Endothelial cell of umbilical vein (primary cell): ENCODE results near the gene SLC50A1. TPM values are rescaled to one million over a fixed set of nuclear protein-coding genes. Genes with fewer than 3 reads are reported as not detected.
"Not testable (repeated sequence)": the region's sequence is repeated elsewhere in the genome, so short reads cannot be mapped to it uniquely, and the experiment has no call there.

Source experiments
- BruUV-seq: library from RNA; stranded (reverse); fragments of 400-500 nt; replicated peaks from 2 replicates; lab custom pipeline; 2021; lab: Mats Ljungman, UMichigan
- CTCF ChIA-PET: fragments of 300-600, 350-600 bp; sonication (Branson Sonifier 250); formaldehyde crosslinking; loops from one replicate; lab custom pipeline; 2021; ENCODE audit warnings: antibody characterized with exemption, inconsistent platforms; lab: Charles Lee
- POLR2A ChIA-PET: fragments of 300-600, 350-600 bp; sonication (Branson Sonifier 250); formaldehyde crosslinking; loops from one replicate; lab custom pipeline; 2021; ENCODE audit warnings: antibody characterized with exemption, inconsistent platforms; lab: Charles Lee
- DNase-seq: peaks from one replicate; pipeline ENCODE4 v3.0.0-alpha.2; 2011; ENCODE audit warnings: low read depth, low spot score
- FAIRE-seq: peaks from 2 replicates; lab custom pipeline; 2011; peaks lifted over from hg19 to GRCh38; lab: Jason Lieb, UNC
- H2AFZ ChIP-seq: 2 replicates; pipeline ENCODE4 v1.6.0; 2012; ENCODE audit warnings: low read depth, low read length, control low read depth, inconsistent platforms
- H3K27ac ChIP-seq: 2 replicates; pipeline ENCODE4 v1.5.1; 2011; ENCODE audit warnings: low read depth, mild to moderate bottlenecking, control low read depth, low read length, moderate library complexity; ENCODE audit not compliant: insufficient read depth
- H3K27me3 ChIP-seq, 2 experiments: 2 replicates each; pipeline versions ENCODE4 v1.6.0 to v1.6.1; 2011; ENCODE audit warnings: low read length in 2 of 2, mixed read lengths in 1 of 2; ENCODE audit not compliant: control insufficient read depth in 2 of 2, insufficient read depth in 2 of 2
- H3K36me3 ChIP-seq, 2 experiments: 2 replicates in 1 of 2; 3 replicates in 1 of 2; pipeline ENCODE4 v1.5.1; 2011; ENCODE audit warnings: low read length in 2 of 2, mild to moderate bottlenecking in 1 of 2, moderate library complexity in 1 of 2; ENCODE audit not compliant: control insufficient read depth in 2 of 2, insufficient read depth in 2 of 2; ENCODE audit errors: extremely low read depth in 1 of 2
- H3K4me1 ChIP-seq: 3 replicates; pipeline ENCODE4 v1.5.1; 2011; ENCODE audit warnings: mild to moderate bottlenecking, low read length; ENCODE audit not compliant: control insufficient read depth, insufficient read depth; ENCODE audit errors: extremely low read depth
- H3K4me2 ChIP-seq: 2 replicates; pipeline ENCODE4 v1.6.1; 2011; ENCODE audit warnings: low read length, control low read depth, mixed read lengths; ENCODE audit not compliant: insufficient read depth
- H3K4me3 ChIP-seq, 3 experiments: fragments of 200-600 bp in 1 of 3; sonication (generic), shearing (Covaris generic) in 1 of 3; replicated peaks in 1 of 3; 2 replicates each; pipeline ENCODE4 v1.5.1; 2011 to 2016; ENCODE audit warnings: control low read depth in 3 of 3, low read length in 3 of 3, mild to moderate bottlenecking in 2 of 3, inconsistent platforms in 1 of 3, low read depth in 1 of 3, moderate library complexity in 1 of 3; ENCODE audit not compliant: insufficient read depth in 1 of 3
- H3K79me2 ChIP-seq: 2 replicates; pipeline ENCODE4 v1.6.0; 2012; ENCODE audit warnings: low read length, inconsistent platforms; ENCODE audit not compliant: control insufficient read depth, insufficient read depth
- H3K9ac ChIP-seq: replicated peaks from 2 replicates; pipeline ENCODE3; 2011; ENCODE audit warnings: low read length, control low read depth; ENCODE audit not compliant: insufficient read depth; ENCODE audit errors: extremely low read depth
- H3K9me1 ChIP-seq: replicated peaks from 3 replicates; pipeline ENCODE4 v1.6.0; 2011; ENCODE audit warnings: mild to moderate bottlenecking, low read length; ENCODE audit not compliant: control insufficient read depth, insufficient read depth; ENCODE audit errors: extremely low read depth
- H3K9me3 ChIP-seq: replicated peaks from 2 replicates; pipeline ENCODE4 v1.5.1; 2012; ENCODE audit warnings: low read length, inconsistent platforms; ENCODE audit not compliant: control insufficient read depth, insufficient read depth
- H4K20me1 ChIP-seq: replicated peaks from 2 replicates; pipeline ENCODE3; 2011; ENCODE audit warnings: mild to moderate bottlenecking, low read length; ENCODE audit not compliant: control insufficient read depth, insufficient read depth; ENCODE audit errors: extremely low read depth
- EZH2 ChIP-seq: IDR thresholded peaks from 2 replicates; pipeline ENCODE4 v1.6.1; 2012; ENCODE audit warnings: borderline replicate concordance, low read depth, mild to moderate bottlenecking, moderate library complexity, low read length, inconsistent platforms; ENCODE audit not compliant: severe bottlenecking
- FOS ChIP-seq: IDR thresholded peaks from 2 replicates; pipeline ENCODE4 v1.6.1; 2011; ENCODE audit warnings: mild to moderate bottlenecking, low read length, moderate library complexity, borderline replicate concordance; ENCODE audit not compliant: insufficient read depth
- GATA2 ChIP-seq: IDR thresholded peaks from 2 replicates; pipeline ENCODE4 v1.7.0; 2011; ENCODE audit warnings: low read depth, mild to moderate bottlenecking, moderate library complexity, mixed read lengths, low read length; ENCODE audit not compliant: insufficient read length, insufficient read depth
- JUN ChIP-seq: IDR thresholded peaks from 2 replicates; pipeline ENCODE4 v1.6.1; 2011; ENCODE audit warnings: borderline replicate concordance, low read depth; ENCODE audit not compliant: insufficient read length, insufficient read depth
- MYC ChIP-seq: IDR thresholded peaks from one replicate; pipeline ENCODE4 v1.6.1; 2011; ENCODE audit warnings: mild to moderate bottlenecking, low read depth, low read length
- POLR2A ChIP-seq: IDR thresholded peaks from 2 replicates; pipeline ENCODE4 v1.6.1; 2012; ENCODE audit warnings: low read depth, mild to moderate bottlenecking, control low read depth, low read length
- POLR2AphosphoS5 ChIP-seq: IDR thresholded peaks from 2 replicates; pipeline ENCODE4 v1.6.1; 2012; ENCODE audit warnings: low read depth, mild to moderate bottlenecking, control low read depth, low read length, moderate library complexity; ENCODE audit not compliant: insufficient read depth
- dilution Hi-C: fragments of 300-500 bp; cut with MboI; formaldehyde crosslinking; loops from one replicate; pipeline ENCODE4 v1.15.0; 2019; ENCODE audit warnings: low sequenced_read_pairs; ENCODE audit not compliant: extremely low pct_ligation_motif_present
- intact Hi-C: fragments of 100-400 bp; cut with micrococcal nuclease; formaldehyde crosslinking; loops from one replicate; pipeline ENCODE4 v1.10.0; 2022
- polyA plus RNA-seq, 4 experiments: library from polyadenylated mRNA; depleted of rRNA in 3 of 4; stranded (reverse) in 3 of 4; unstranded in 1 of 4; fragments of >200 nt; gene quantifications; 2 replicates each; pipeline versions ENCODE4 v1.2.1 to v1.2.3, GENCODE V29; 2011 to 2012; ENCODE audit warnings: missing spikeins in 1 of 4
- total RNA-seq: library from RNA; stranded (reverse); gene quantifications from 2 replicates; pipeline ENCODE4 v1.2.3, GENCODE V29; 2021
- TF ChIP-seq, protein P1 (sequence below), 2 donors: IDR thresholded peaks; 1 replicate in 1 of 2; 2 replicates in 1 of 2; pipeline ENCODE4 v1.5.1; 2011; ENCODE audit warnings: low read length in 2 of 2, mild to moderate bottlenecking in 2 of 2, moderate library complexity in 2 of 2, control low read depth in 1 of 2, inconsistent platforms in 1 of 2, low read depth in 1 of 2; ENCODE audit not compliant: insufficient read depth in 1 of 2; ENCODE audit errors: extremely low read depth in 1 of 2
- TF ChIP-seq, protein P2 (sequence below): IDR thresholded peaks from 2 replicates; pipeline ENCODE4 v1.6.1; 2011; ENCODE audit not compliant: insufficient read depth, insufficient read length

Gene SLC50A1
- total and polyA plus RNA-seq, 2 donors (not counting 3 experiments of a cell fraction or from before 2014, with no cell fraction given) = 29.5 to 66.1 TPM

DNA sequence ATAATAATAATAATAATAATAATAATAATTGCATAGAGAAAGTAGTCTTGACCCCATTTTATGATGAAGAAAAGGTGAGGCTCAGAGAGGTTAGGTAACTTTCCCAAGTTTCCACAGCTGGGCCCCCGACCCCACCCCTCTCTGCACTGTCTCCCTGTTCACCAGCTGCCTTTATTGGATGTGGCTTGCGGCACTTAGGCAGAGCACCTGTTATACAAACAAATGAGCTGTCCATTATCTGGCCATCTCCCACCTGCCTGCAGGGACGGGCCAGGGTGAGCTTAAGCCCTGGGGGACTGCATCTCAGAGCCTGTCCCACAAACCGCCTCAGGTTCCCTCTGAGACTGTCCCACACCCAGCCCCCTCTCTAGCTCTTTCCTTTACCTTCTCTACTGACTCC is 18.0 kb upstream of the SLC50A1 start:
- Histone ChIP-seq H3K9me1 (no peaks in the 10 kb centered on the region), H3K4me1 (no peaks in the 10 kb centered on the region), H2AFZ (no peak overlapping the region), H4K20me1 (no peaks in the 10 kb centered on the region), H3K36me3 (no peaks in the 10 kb centered on the region), H3K9me3 (no peaks in the 10 kb centered on the region), H3K27me3 (peaks cover 0 to 4% of the 10 kb centered on the region in 2 experiments), H3K27ac (no peak overlapping the region), H3K9ac (no peak overlapping the region), H3K79me2 (no peaks in the 10 kb centered on the region), H3K4me3 (no peak overlapping the region), H3K4me2 (no peak overlapping the region)
- POLR2A ChIA-PET = no interaction called here
- BruUV-seq = no TSS peak
- dilution Hi-C loops (no loop called here), intact Hi-C loops (no loop called here)
- TF ChIP-seq, protein P1, sequence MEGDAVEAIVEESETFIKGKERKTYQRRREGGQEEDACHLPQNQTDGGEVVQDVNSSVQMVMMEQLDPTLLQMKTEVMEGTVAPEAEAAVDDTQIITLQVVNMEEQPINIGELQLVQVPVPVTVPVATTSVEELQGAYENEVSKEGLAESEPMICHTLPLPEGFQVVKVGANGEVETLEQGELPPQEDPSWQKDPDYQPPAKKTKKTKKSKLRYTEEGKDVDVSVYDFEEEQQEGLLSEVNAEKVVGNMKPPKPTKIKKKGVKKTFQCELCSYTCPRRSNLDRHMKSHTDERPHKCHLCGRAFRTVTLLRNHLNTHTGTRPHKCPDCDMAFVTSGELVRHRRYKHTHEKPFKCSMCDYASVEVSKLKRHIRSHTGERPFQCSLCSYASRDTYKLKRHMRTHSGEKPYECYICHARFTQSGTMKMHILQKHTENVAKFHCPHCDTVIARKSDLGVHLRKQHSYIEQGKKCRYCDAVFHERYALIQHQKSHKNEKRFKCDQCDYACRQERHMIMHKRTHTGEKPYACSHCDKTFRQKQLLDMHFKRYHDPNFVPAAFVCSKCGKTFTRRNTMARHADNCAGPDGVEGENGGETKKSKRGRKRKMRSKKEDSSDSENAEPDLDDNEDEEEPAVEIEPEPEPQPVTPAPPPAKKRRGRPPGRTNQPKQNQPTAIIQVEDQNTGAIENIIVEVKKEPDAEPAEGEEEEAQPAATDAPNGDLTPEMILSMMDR (IDR thresholded peaks at IDR 0.05; ENCODE audit: extremely low read depth in 1 of 2, insufficient read depth in 1 of 2, low read depth in 1 of 2, low read length in 2 of 2) = no peak
- TF ChIP-seq FOS = no peak
- TF ChIP-seq, protein P2, sequence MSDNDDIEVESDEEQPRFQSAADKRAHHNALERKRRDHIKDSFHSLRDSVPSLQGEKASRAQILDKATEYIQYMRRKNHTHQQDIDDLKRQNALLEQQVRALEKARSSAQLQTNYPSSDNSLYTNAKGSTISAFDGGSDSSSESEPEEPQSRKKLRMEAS = no peak
- no peak for TF ChIP-seq GATA2
- TF ChIP-seq POLR2A = no peak
- no peak for TF ChIP-seq MYC
- no peak for TF ChIP-seq JUN
- TF ChIP-seq POLR2AphosphoS5 = no peak
- no peak for TF ChIP-seq EZH2
- CTCF ChIA-PET = interaction anchor here (1.0 to 4.1 kb wide), 3 partner anchors 11 to 50 kb away, joined by 4 to 42 read pairs (median 6); partner anchors contain the start of gene EFNA1
- DNase-seq (no peak), FAIRE-seq (no peak)

- H3K4me2 ChIP-seq, H3K9me3 ChIP-seq, H3K9ac ChIP-seq, intact Hi-C loops, BruUV-seq, H2AFZ ChIP-seq, POLR2A ChIA-PET, H3K4me1 ChIP-seq, H3K27ac ChIP-seq, H3K27me3 ChIP-seq, H3K9me1 ChIP-seq, dilution Hi-C loops, H3K4me3 ChIP-seq, FAIRE-seq, H3K36me3 ChIP-seq, H4K20me1 ChIP-seq, H3K79me2 ChIP-seq, DNase-seq: not testable (repeated sequence)
- CTCF ChIA-PET = interaction anchor here (1.0 to 4.1 kb wide), 3 partner anchors 10 to 50 kb away, joined by 4 to 42 read pairs (median 6); partner anchors contain the start of gene EFNA1
These were observed 17.6 kb upstream of the SLC50A1 start for GRCh38 chr1:155118090-155118489.
